Measurements from ENCODE around the gene MAD1L1. TPM values are rescaled to one million over a fixed set of nuclear protein-coding genes. Genes with fewer than 3 reads are reported as not detected.

MAD1L1 gene
- total RNA-seq, 1 donor from 2014 or later, result 16.2 TPM

DNA sequence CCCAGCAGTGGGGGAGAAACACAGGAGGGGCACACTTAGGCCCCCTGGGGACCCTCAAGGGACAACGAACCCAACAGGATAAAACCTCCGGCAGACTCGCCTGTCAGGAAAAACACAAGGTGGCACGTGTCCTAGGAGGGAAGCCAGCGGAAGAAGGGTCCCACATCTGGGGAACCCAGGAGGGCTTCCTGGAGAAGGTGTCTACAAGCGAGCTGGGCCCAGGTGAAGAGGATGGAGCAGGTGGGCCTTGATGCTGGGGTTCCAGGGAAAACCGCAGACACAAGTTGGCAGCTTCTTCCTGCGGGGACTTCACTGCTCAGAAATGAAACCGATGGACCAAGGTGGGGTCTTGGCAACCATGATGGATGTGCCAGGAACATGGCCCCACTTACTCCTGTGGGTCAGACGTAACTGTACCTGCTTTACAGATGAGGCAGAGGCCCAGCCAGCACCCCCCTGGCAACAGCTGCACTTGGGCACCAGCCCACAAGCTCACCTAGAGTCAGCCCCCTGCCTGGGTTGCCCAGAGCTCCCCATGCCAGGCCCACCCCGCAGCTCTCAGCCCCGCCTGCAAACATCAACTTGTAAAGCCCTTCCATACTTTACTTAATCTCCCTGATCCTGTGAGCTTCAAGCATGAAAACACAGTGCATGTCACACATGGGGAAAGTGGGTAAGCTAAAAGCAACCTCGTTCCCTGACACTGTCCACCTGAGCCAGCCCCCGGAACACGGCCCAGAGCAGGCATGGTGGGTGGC, 337.7 kb downstream of the MAD1L1 start:
- H3K4me1 ChIP-seq, result peaks cover 30% of the 10 kb centered on the region
- H3K4me3 ChIP-seq, result no peak overlapping the region
- peak overlapping the region; percentile 81 for H3K27ac ChIP-seq (replicated peaks)
- no peak for DNase-seq
- H3K9me3 ChIP-seq (replicated peaks), result no peaks in the 10 kb centered on the region
- no peaks in the 10 kb centered on the region for H3K27me3 ChIP-seq (ENCODE audit: low read depth)
- H3K36me3 ChIP-seq, result no peaks in the 10 kb centered on the region
- intact Hi-C loops (cut with micrococcal nuclease), result no loop called here
- TF ChIP-seq, protein P1, sequence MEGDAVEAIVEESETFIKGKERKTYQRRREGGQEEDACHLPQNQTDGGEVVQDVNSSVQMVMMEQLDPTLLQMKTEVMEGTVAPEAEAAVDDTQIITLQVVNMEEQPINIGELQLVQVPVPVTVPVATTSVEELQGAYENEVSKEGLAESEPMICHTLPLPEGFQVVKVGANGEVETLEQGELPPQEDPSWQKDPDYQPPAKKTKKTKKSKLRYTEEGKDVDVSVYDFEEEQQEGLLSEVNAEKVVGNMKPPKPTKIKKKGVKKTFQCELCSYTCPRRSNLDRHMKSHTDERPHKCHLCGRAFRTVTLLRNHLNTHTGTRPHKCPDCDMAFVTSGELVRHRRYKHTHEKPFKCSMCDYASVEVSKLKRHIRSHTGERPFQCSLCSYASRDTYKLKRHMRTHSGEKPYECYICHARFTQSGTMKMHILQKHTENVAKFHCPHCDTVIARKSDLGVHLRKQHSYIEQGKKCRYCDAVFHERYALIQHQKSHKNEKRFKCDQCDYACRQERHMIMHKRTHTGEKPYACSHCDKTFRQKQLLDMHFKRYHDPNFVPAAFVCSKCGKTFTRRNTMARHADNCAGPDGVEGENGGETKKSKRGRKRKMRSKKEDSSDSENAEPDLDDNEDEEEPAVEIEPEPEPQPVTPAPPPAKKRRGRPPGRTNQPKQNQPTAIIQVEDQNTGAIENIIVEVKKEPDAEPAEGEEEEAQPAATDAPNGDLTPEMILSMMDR (IDR thresholded peaks at IDR 0.05; ENCODE audit: borderline replicate concordance), result no peak

DNA sequence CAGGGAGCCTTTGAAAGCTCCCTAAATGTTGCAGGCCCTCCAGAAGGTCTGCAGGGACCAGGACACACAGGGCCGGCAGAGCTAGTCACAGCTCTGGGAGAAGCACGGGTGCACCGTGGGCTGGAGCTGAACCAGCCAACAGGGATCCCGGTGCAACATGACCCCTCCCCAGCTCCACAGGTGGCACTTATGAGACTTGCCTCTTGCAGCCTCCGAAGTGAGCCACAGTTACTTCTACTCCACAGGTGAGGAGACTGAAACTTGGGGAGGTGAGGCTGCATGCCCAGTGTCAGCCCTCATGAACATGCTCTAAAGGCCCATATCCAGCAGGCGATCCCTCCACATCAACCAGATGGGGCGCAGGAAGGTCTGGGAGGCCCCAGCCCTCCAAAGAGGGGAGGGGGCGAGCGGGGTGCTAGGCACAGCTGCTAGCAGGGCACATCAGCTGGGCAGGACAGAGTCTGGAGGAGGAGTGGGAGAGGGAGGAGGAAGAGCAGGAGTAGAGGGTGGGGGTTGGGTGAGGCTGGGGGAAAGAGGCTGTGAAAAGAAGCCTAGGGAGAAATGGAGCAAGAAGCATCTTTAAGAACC, 338.3 kb downstream of the MAD1L1 start:
- H3K4me1 ChIP-seq, result peaks cover 30% of the 10 kb centered on the region
- no peak overlapping the region for H3K27ac ChIP-seq (replicated peaks)
- no peak overlapping the region for H3K4me3 ChIP-seq
- no peak for DNase-seq
- no peaks in the 10 kb centered on the region for H3K9me3 ChIP-seq (replicated peaks)
- H3K27me3 ChIP-seq (ENCODE audit: low read depth), result no peaks in the 10 kb centered on the region
- H3K36me3 ChIP-seq, result no peaks in the 10 kb centered on the region
- intact Hi-C loops (cut with micrococcal nuclease), result no loop called here
- TF ChIP-seq, protein P1 (IDR thresholded peaks at IDR 0.05; ENCODE audit: borderline replicate concordance), result no peak

- Histone ChIP-seq H3K4me1 (peaks cover 30% of the 10 kb centered on the region), H3K36me3 (no peaks in the 10 kb centered on the region), H3K27me3 (ENCODE audit: low read depth) (no peaks in the 10 kb centered on the region), H3K4me3 (no peak overlapping the region), H3K9me3 (replicated peaks) (no peaks in the 10 kb centered on the region), H3K27ac (replicated peaks) (no peak overlapping the region)
- DNase-seq, result no peak
- intact Hi-C loops (cut with micrococcal nuclease), result no loop called here
- TF ChIP-seq, protein P1 (IDR thresholded peaks at IDR 0.05; ENCODE audit: borderline replicate concordance), result no peak
Measured at GRCh38 chr7:1893451-1893850, 339.3 kb downstream of the MAD1L1 start.

GRCh38 chr7:1893036-1893435, 339.7 kb downstream of the MAD1L1 start:
- peaks cover 30% of the 10 kb centered on the region for H3K4me1 ChIP-seq
- TF ChIP-seq, protein P1 (IDR thresholded peaks at IDR 0.05; ENCODE audit: borderline replicate concordance), result no peak
- H3K9me3 ChIP-seq (replicated peaks), result no peaks in the 10 kb centered on the region
- DNase-seq, result no peak
- intact Hi-C loops (cut with micrococcal nuclease), result no loop called here
- no peaks in the 10 kb centered on the region for H3K36me3 ChIP-seq
- H3K27ac ChIP-seq (replicated peaks), result no peak overlapping the region
- H3K27me3 ChIP-seq (ENCODE audit: low read depth), result no peaks in the 10 kb centered on the region
- no peak overlapping the region for H3K4me3 ChIP-seq

DNA sequence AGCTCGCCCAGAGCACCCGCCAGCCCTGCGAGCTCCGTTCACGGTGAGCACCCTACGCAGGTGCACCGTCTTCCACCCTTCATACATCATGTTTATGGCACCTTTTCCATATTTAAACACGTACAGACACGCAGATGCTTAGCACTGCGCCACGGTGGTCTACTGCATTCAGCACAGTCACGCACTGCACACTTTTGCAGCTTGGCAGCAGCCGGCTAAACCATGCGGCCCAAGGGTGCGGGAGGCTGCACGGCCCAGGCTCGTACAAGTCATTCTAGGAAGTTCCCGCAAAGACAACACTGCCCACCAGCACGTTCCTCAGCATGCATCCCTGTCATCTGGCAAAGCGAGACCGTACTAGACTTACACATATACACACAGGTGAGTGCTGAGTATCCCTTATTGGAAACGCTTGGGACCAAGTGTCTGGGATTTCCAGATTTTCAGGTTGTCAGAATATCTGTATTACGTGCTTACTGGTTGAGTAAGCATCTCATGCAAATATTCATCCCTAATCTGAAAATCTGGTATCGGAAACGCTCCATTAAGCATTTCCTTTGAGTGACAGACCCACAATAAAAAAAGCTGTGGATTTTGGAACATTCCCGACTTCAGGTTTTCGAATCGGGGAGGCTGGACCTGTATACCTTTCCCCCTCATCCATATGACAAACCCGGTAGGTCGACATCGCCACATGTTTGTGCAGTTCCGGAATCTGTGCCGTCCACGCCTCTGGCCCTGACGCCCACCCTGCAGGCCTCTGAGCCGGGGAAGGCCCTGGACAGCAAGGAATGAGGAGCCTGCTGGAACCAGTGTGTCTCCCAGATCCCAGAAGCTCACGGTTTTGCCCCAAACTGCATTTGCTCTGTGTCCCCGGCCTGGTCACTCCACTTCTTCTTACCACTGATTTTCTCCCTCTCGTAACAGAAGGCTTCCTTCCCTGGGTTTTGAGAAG, 340.5 kb downstream of the MAD1L1 start:
- TF ChIP-seq, protein P1 (IDR thresholded peaks at IDR 0.05; ENCODE audit: borderline replicate concordance), result no peak
- no peak for DNase-seq
- Histone ChIP-seq H3K9me3 (replicated peaks) (no peaks in the 10 kb centered on the region), H3K4me1 (peaks cover 30% of the 10 kb centered on the region), H3K36me3 (peaks cover 3% of the 10 kb centered on the region), H3K4me3 (no peak overlapping the region), H3K27me3 (ENCODE audit: low read depth) (no peaks in the 10 kb centered on the region), H3K27ac (replicated peaks) (no peak overlapping the region)
- intact Hi-C loops (cut with micrococcal nuclease), result no loop called here

Measured in left ventricle myocardium inferior (tissue), 1 donor.